Tongue (tissue), 2 donors: Measurements from ENCODE around the gene LRRC32. TPM values are rescaled to one million over a fixed set of nuclear protein-coding genes. Genes with fewer than 3 reads are reported as not detected.
"Not testable (repeated sequence)": the region's sequence is repeated elsewhere in the genome, so short reads cannot be mapped to it uniquely, and the experiment has no call there.

Experiments used
- DNase-seq: peaks from one replicate; pipeline ENCODE4 v3.0.0-alpha.2; 2015
- total RNA-seq: library from RNA; depleted of rRNA; stranded (reverse); fragments of >200 nt; gene quantifications from one replicate; pipeline ENCODE4 v1.2.3, GENCODE V29; 2014

Gene LRRC32
- total RNA-seq, 1 donor from 2014 or later, result 22.1 TPM

DNA sequence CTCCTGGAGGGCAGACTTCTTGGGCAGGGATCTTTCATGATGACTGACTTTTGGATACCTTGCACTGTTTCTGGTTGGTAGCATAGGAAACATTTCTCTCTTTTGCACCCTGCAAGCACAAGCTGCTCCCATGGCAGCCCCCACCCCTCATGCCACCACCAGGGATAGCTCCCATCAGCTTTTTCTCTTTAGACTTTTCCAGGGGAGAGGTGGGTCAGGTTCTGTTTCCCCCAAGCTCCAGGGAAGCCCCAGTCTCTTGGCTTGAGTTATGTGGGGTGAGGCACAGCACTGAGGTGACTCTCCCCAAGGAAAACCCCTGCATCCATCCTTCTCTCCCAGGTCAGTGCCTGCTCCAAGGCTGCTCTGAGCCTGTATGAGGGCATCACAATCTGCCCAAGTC is 22.5 kb downstream of the LRRC32 start:
- no peak for DNase-seq

DNA sequence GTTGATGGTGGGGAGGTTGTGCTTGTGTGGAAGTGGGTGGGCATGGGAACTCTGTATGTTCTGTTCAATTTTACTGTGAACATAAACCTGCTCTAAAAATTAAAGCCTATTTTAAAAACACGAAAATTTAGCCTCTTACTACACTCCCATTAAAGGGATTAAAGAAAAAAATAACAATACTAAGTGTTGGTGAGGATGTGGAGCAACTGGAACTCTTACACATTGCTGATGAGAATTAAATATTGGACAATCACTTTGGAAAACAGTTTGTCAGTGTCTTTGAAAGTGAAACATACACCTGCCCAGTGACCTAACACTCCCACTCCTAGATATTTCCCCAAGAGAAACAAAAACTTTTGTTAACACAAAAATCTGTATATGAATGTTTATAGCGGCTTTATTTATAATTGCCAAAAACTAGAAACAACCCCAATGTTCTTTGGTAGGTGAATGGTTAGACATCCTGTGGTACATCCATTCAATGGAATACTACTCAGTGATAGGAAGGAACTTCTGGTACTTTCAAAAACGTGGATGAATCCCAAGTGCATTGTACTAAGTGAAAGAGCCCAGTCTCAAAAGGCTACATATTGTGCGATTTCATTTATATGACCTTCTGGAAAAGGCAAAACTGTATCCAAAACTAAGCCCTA is 23.5 kb downstream of the LRRC32 start:
- DNase-seq, result no peak

DNA sequence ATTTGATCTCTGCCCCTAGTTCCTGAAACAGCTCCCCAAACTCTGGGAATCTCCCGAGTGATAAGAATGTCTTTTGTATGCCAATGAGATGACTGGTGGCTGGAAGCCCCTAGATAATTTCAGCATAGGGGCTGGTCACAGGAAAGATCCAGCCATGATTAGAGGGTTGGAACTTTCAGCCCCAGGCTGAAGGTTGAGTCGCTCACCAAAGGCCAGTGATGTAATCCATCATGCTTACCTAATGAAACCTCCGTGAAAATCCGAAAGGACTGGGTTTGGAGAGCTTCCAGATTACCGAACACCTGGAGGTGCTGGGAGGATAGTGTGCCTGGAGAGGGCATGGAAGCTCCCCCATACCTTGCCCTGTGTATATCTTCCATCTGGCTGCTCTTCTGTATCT is 26.0 kb downstream of the LRRC32 start:
- no peak for DNase-seq

DNA sequence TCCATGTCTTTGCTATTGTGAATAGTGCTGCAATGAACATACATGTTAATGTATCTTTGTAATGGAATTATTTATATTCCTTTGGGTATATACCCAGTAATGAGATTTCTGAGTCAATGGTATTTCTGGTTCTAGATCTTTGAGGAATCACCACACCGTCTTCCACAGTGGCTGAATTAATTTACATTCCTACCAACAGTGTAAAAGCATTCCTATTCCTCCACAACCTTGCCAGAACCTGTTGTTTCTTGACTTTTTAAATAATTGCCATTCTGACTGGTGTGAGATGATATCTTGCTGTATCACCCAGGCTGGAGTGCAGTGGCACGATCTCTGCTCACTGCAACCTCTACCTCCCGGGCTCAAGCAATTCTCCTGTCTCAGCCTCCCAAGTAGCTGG is 26.8 kb downstream of the LRRC32 start:
- not testable (repeated sequence) for DNase-seq

DNA sequence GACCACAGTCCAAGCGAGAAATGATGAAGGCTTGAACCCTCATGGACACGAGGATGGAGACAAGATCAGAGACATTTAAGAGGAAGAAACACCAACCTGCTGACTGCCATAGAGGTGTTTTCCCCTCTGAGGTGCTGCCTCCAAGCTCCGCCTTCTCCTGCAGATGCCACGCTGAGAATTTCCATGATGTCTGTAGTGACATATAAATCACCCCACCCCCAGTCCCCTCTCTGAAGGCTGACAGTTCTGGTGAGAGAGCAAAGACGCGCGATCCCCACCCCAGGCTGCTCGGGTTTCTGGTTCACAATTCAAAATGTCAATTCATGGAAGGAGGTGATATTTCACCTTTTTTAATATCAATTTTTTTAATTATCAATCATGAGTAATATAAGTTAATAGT is 28.2 kb downstream of the LRRC32 start:
- DNase-seq, result no peak

DNA sequence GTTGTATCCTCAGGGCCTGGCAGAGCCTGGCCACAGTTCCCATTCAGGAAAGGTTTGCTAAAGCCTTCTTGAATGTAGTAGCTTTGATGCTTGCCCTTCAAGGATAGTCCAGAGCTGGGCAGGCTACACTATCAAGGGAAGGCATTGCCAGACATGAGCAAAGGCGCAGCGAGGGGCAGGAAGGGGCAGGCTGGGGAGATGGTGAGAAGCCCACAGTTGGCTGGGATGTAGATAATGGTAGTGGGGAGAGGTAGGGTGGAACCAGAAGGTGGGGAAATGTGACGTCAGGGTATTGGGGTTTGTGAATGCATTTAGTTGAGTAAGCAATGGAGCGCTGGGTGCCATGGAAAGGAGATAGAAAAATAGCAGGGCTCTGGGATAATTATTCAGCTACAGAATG is 28.6 kb downstream of the LRRC32 start:
- no peak for DNase-seq

DNA sequence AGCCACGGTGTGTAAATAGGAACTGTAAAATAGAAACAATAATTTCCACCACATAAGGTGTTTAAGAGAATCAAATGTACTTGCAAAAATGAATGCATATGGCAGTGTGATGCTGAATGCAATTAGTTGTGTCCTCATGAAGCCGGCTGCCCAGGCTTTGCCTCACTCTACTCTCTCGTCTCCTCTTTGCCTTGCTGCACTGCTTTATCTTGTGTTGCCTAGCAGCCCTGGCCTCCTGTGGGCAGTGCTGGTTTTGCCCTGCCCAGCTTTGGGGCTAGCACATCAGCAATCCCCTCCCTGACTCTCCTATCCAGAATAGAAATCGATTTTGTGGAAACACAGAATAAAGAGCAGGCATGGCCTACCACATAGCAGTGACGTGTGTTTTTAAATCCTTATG is 30.0 kb downstream of the LRRC32 start:
- DNase-seq, result no peak

DNA sequence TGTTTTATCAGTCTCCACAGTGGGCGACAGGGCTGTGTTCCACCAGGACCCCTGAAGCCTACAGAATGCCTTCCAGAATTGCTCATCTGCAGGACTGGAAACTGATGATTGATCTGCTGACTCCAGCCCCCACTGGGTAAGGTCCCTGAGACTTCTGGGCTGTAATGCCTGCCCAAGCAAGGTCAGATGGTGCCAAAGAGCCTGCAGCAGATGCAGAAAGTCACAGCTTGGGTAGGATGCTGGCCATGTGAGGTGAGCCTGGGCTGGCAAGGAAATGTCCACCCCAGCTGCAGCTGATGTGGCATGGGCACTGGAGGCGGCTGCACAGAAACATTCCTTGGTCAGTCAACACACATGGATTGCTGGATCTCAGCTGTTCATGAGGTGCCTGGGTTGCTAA is 30.9 kb downstream of the LRRC32 start:
- DNase-seq, result no peak

DNA sequence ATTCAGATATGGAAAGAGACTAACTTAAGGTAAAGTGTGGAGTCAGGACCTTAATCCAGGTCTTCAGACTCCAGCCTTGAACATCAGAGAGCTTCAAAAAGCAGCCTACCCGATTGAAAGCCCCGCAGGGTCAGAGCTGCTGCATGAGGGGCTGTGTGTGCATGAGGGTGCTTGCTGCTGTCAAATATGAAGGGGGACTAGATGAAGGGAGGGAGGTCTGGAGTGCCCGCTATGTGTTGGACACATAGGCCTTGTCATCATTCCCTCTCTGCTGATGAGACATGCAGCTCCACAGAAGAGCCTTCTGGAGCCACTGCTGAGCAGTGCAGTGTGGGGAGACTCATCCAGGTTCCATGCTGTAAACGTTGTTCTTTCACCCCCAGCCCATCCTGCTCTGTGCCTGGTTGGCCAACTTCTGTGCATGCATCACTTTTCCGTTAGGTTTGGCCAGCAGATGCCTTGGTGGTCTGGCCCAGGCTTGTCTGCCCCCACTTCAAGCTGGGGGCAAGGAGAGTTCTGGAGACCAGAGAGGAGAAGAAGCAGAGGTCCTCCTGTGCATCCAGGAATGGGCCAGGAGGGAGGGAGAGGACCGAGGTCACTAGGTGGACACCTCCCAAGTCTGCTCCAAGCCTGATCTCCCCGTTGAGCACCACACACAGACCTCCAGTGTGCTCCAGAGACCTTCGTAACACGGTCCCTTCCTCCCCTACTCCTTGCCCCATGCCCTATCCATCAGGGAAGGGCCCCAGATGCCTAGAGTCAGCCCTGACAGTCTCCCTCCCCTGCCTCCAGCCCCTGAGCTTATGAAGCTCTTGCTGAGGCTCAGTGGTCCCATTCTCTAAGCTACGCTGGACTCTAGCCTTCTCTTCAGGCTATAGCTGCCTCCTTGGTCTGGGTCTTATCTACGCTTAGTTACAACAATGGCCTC is 32.0 kb downstream of the LRRC32 start:
- no peak for DNase-seq

DNA sequence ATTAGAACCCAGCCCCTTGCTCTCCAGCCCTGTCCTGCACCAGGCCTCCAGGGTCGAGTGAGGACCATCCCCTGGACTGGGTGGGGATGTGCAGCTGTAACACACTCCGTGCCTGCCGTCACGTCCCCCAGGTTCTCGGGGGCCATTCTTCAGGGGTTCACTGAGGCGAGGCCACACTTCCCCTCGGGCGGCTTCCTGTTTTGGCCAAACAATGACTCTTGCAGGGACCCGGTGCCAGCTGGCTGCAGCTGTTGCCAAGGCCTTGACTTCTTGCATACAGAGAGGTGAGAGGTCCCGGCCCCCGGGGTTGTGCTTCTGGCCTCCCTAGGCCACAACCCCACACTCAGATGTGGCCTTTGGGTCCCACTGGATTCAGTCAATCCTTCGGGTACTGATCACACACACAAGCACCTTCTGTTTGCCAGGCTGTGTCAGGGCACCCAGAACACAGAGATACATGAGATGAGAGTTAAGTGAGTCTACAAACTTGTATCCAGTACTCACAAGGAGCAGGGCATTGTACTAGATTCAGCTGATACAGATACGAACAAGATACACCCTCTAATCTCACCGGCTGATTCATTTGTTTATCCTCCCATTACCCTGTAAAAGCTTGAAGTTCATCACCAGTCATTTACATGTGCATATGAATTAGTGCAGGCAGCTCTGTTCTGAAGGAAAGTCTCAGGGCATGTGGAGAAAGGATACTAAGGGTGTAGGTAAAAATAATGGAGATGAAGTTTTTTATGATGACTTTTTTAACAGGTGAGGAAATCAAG is 32.9 kb downstream of the LRRC32 start:
- DNase-seq, result no peak

DNA sequence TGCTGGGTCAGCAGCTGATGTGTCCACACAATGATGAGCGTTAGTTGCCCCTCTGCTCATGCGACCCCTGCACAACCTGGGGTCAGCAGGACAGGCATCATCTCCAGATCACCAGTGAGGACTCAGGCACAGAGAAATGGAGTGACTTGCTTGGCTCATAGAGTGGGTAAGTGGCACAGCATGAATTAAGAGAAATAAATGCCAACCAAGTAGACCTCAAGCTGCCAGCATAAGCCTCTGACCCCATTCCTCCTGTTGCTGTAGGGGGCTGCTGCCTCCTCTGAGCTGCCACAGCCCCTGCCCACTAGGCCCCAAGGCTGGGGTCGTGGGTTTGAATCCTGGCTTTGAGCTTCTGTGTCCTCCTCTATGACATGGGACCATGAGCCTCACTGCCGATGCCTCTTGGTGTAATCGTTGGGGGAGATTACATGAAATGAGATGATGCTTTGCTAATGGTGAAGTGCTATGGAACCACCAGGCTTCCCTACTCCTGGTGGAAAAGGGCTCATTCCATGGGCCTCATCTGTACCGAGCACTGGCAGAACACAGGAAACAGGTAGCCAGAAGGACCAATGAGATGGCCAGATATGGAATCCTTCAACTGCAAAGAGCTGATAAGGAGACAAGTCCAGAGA is 33.6 kb downstream of the LRRC32 start:
- no peak for DNase-seq

DNA sequence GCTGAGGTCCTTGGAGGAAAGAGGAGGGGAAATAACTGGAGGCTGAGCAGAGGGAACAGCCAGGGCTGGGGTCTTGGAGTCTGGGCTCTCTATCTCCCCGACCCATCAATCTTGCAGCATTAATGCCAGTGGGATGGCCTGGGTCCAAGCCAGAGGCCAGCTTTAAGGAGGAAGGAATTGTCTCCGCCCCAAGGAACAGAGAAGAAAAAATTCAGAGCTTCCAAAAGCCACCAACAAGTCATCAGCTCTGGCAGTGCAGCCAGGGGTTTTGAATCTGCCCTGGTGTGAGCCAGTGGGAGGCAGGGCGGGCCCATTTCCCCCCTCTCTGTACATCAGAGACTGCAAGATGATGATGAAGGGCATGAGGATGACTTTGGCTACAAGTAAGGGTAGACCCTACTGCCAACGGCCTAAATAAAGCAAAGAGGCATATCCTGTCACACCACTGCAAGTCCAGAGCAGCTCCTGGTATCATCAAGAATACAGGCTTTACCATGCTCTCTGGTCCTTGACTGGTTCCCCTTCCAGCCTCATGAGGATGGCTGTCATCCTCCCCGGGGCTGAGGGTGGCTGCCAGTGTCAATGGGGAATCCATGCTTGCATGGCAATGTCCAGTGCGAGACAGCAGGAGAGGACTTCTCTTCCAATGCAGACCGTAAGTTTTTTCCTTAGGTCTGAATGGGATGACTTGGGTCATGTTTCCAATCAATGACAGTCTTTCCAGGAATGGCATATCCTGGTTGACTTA is 34.4 kb downstream of the LRRC32 start:
- no peak for DNase-seq

DNA sequence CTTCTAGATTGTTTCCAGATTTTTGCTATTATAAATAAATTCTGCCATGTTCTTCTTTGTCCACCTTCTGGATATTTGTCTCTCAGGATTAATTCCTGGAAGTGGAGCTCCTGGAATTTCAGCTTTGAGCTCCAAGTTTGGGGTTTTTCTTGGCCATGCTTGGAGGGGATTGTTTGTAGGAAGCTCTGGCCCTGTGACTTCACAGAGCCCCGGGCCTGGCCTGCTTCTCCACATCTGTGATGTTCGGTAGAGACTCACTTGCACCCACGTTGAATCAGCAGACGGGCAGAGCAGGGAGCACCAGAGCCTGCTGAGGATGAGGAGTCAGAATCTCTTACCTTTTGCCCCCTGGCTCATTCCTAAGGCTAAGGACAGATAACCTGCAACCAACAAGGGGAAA is 35.7 kb downstream of the LRRC32 start:
- no peak for DNase-seq

DNA sequence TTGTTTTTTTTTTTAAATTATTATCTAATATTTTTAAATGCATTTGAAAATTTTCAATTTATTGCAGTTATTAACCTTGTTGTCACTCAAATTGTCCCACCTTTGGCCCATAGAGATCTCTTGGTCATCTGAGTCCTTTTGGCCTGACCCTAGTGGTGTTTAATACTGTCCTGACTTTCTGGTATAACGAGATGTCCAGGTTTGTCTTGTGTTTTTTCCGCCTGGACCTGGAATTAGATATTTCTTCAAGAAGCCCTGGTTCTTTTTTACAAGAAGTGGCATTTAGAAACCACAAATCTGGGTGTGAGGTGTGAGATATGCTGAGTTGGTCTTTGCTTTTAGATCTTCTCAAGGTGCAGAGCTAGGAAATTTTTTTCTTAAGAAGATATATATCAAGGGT is 38.1 kb downstream of the LRRC32 start:
- no peak for DNase-seq

DNA sequence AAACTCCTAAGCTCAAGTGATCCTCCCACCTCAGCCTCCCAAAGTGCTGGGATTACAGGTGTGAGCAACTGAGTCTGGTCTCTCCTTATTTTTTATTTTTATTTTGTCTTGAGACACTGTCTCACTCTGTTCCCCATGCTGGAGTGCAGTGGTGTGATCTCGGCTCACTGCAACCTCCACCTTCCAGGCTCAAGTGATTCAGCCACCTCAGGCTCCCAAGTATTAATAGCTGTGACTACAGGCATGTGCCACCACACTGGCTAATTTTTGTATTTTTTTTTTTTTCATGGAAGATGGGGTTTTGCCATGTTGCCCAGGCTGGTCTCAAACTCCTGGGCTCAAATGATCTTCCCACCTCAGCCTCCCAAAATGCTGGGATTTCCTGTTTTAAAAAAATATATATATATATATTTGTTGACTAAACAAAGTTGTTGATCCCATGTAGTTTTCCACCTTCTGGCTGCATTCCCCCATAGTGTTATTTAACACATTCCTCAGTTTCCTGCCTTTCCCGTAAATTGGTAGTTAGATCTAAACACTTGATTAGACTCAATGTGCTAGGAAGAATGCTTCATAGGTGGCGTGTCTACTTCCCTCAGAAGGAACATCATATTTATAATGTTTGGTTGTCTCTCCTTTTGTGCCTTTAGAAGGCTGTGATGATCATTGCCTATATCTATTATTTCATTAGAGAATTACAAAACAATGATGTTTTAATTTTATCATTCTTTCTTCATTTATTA is 38.8 kb downstream of the LRRC32 start:
- DNase-seq, result no peak

DNA sequence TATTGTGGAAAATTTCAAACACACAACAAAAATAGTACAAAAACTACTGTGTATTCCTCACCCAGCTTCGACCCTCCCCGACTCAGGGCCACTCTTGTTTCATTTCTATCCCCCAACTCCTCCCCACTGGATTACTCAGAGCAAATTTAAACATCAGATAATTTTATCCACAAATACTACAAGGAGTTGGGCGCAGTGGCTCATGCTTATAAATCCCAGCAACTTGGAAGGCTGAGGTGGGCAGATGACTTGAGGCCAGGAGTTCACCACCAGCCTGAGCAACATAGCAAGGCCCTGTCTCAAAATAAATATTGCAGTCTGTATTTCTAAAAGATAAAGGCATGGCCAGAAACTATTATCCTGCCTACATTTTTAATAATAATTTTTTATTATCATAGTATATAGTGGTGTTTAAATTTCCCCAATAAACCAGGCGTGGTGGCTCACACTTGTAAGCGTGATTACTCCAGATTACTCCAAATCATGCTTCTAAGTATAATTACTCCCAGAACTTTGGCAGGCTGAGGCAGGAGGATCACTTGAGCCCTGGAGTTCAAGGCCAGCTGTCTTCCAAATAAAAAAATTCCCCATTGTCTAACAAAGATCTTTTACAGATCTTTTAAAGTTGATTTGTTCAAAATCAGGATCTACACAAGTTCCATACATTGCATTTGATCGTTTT is 39.8 kb downstream of the LRRC32 start:
- DNase-seq, result no peak

DNA sequence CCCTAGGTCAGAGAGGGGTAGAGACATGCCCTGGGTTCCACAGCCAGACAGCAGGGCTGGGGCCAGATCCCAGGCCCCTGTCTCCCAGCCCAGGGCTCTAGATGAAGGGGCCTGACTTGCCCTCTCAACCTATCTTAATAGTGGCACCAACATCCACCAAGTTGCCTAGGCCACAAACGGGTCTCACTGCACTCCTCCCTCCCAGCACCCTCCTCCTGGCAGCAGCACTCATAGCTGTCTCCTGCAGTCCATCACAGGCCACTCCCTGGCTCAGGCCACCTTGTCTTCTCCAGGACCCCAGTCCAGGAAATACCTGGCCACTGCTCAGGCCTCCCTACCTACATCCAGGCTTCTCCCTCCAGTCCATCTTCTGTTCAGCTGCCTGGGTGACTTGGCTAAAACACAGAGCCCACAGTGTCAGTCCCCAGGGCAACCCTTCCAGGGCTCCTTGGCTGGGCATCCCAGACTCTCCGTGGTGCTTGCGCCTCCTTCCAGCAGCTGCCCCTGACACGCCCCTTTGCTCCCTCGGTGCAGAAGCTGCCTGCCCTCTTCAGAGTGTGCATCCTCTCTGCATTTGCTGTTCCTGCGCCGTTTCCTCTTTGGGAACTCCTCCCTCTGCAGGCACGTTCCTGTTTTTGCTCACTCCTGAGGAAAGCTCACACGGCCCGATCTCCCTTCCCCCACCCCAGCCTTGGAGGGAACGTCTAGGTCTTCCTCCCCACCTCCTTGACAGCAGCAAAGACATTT is 40.5 kb downstream of the LRRC32 start:
- peak; percentile 51 for DNase-seq

DNA sequence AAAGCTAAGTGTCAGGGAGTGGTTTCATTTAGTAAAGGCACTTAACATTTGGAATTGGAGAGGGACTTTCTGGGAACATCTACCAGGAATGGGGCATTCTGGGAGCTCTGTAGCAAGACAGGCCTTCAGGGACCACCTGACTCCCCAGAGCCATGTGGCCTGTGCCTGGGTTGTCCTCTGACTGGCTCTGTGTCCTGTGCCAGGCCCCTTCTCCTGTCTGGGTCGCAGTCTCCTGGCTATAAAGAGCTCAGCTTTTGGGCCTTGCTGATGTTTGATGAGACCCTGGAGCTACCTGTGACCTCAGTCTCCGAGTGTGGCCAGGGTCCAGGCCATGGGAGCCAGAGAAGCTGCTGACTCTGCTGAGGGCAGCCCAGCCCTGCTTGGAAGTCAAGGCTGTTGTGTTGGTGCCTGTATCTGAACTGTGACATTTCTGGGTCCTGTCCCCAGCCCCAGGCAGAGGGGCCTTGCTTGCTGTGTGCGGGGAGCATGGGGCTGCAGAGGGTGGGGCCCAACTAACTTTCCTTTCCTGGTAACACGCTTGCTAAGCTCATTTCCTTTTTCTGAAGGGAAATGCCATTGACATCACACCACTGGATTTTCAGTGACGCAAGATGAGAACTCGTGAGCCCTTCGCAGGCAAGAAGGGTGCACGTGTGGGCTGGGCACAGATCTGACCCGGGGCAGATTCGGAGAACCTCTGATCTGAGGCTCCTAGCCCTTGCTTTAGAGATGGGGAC is 41.3 kb downstream of the LRRC32 start:
- DNase-seq, result peak; percentile 45

DNA sequence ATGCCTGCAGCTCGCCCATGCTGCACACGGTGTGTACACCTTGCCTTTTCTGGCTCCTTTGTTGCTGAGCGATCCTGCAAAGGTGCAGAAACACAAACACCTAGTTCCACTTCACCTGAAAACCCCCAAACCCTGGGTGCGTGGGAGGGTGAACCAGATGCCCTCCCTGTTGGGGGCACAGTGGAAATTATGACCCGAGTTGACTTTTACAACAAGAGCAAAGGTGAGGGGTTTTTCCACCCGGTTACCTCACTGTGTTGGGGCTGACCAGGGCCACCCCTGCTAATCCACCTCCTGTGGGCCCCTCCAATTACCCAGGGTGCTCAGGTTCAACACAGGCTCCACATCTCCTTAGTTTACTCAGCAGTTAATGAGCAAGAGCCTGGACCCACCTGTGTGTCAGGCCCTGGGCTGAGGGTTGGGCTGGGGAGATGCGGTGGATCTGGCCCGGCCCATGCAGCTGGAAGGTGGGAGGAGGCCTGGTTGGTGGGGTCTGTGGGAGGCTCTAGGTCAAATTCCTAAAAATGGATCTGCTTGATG is 42.1 kb downstream of the LRRC32 start:
- DNase-seq, result no peak
